Stimulated activated CD4-positive, alpha-beta T cell treated with anti-CD3 and anti-CD28 coated beads, Interleukin-1b, Interleukin-23, amount 100 ng/mL, for 48 hours (primary cell): ENCODE results near the gene CLASP1.
"Not testable (repeated sequence)": the region's sequence is repeated elsewhere in the genome, so short reads cannot be mapped to it uniquely, and the experiment has no call there.

ENCODE experiments used
- DNase-seq: peaks from one replicate; pipeline ENCODE4 v3.0.0-alpha.2; 2020

Gene CLASP1

GRCh38 chr2:121298476-121298875 lies 350.8 kb downstream of the CLASP1 start:
- DNase-seq: no peak

- not testable (repeated sequence) for DNase-seq
Measured at GRCh38 chr2:121297866-121298265, 351.4 kb downstream of the CLASP1 start.

- DNase-seq: no peak
Measured at GRCh38 chr2:121297217-121297830, 351.9 kb downstream of the CLASP1 start.

GRCh38 chr2:121295911-121296650 lies 353.2 kb downstream of the CLASP1 start:
- no peak for DNase-seq

- DNase-seq: no peak
Measured at GRCh38 chr2:121294881-121295840, 354.1 kb downstream of the CLASP1 start.

GRCh38 chr2:121293450-121294325 lies 355.6 kb downstream of the CLASP1 start:
- no peak for DNase-seq

- DNase-seq: no peak
Measured at GRCh38 chr2:121291251-121291580, 358.0 kb downstream of the CLASP1 start.

GRCh38 chr2:121289271-121289670 lies 360.0 kb downstream of the CLASP1 start:
- no peak for DNase-seq

GRCh38 chr2:121288454-121289231 lies 360.6 kb downstream of the CLASP1 start:
- DNase-seq: no peak

- no peak for DNase-seq
Measured at GRCh38 chr2:121287956-121288355, 361.3 kb downstream of the CLASP1 start.
